HG02970 (cell line): ENCODE measurements around the gene IFT88.
"Not testable (repeated sequence)": the region's sequence is repeated elsewhere in the genome, so short reads cannot be mapped to it uniquely, and the experiment has no call there.

Experiments
- ATAC-seq: cut with Tn5 transposase; IDR thresholded peaks from one replicate; pipeline ENCODE4 v1.9.1; 2021; ENCODE audit warnings: mild to moderate bottlenecking, moderate library complexity, moderate number of reproducible peaks; ENCODE audit not compliant: unreplicated experiment, low FRiP score

IFT88 gene

GRCh38 chr13:20616059-20616797 is 49.3 kb downstream of the IFT88 start:
- ATAC-seq = no peak

DNA sequence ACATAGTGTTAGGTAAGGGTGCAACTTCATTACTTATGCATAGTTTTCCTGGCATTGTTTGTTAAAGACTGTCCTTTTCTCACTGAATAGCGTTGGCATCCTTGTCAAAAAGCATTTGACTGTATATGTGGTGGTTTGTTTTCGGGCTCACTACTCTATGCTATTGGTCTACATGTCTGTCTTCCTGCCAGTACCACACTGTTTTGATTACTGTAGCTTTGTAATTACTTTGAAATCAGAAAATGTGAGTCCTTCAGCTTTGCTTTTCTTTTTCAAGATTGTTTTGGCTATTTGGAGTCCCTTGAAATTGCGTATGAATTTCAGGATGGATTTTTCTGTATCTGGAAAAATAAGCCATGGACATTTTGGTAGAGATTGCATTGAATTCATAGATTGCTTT is 56.0 kb downstream of the IFT88 start:
- ATAC-seq = no peak

DNA sequence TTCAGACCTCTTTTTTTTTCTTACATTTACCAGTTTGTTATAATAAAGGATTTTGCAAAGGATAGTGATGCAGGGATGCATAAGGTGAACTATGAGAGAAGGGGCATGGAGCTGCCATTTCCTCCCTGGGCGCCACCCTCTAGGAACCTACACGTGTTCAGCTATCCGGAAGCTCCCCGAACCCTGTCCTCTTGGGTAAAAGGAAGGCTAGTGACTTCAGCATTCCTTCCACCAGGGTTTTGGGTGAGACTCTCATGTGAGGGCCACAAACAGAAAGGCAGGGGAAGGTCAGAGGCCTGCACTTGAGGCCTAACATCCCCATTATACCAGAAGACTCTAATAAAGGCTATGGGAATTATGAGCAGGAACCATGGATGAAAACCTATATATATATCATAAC is 57.3 kb downstream of the IFT88 start:
- ATAC-seq = no peak

- no peak for ATAC-seq
Observed at GRCh38 chr13:20633802-20634201, 66.8 kb downstream of the IFT88 start.

DNA sequence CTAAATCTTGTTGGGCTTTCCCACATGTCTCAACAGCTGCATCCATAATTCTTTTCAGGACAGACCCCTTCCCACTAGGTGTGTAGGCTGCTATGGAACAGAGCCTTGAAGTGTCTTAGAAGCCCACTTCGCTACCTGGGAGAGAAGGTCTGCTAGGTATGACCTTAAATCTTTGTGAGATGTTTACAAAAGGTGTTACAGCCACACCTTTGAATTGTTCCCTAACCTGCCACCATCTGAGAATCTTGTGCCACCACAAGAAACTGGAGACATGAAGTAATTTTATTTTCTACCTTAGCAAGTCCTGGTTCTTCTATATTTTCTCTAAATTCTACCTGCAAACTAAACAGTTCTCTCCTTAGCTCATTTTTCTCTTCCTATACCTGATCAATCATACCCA is 69.1 kb downstream of the IFT88 start:
- no peak for ATAC-seq

- no peak for ATAC-seq
Observed at GRCh38 chr13:20637811-20638210, 70.9 kb downstream of the IFT88 start.

DNA sequence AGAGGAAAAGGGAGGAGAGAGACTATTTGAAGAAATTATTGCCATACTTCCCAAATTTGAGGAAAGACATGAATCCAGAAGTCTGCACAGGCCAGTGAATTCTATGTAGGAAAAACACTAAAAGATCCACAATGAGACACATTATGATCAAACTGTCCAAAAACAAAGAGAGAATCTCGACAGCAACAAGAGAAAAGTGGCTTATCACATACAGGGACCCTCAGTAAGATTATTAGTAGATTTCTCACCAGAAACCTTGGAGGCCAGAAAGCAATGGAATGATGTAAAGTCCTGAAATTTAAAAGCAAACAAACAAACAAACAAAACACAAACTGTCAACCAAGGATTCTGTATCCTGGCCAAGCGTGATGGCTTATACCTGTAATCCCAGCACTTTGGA is 80.8 kb downstream of the IFT88 start:
- no peak for ATAC-seq

DNA sequence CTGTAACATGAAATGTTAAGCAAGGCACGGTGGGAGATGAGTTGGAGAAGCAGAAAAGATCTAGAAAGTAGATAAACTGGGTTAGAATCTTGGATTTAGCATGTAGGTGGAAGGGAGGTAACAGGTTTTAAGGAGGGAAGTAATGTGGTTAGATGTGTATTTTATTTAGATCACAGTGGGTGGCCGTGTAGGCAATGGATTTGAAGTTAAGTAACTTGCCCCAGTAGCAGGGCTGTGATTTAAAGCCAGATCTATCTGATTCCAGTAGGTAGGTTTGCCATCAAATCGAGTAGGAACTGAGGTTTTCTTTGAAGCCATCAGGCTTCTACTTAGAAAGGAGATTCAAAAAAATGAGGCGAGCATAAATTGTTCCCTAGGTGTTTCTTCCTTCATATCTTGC is 86.0 kb downstream of the IFT88 start:
- ATAC-seq = no peak

GRCh38 chr13:20654156-20654555 is 87.2 kb downstream of the IFT88 start:
- ATAC-seq = no peak

DNA sequence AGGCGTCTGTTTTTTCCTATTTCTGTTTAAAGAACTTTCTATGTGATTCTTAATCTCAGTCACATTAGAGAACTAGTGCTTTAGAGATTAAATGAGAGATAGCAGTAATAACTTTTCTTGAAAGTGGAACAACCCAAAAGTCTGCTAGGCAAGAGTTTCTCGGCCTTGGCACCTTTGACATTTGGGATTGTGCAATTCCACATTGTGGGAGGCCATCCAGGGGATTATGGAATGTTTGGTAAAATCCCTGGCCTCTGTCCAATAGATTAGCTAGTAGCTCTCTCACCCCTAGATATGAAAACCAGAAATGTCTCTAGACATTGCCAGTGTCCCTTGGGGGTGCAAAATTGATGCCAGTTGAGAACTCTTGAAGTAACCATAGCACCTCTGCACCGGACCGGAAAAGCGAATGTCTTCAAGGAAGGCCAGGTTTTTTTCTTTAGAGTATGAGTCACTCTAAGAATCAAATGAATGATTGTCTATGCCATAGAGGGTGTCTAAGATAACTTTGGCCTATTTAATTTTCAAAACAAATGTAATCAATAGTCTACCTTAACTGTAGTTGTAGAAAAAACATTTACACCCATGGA is 91.6 kb downstream of the IFT88 start:
- ATAC-seq = no peak

- ATAC-seq = no peak
Observed at GRCh38 chr13:20664351-20664750, 97.4 kb downstream of the IFT88 start.

GRCh38 chr13:20666948-20667347 is 100.0 kb downstream of the IFT88 start:
- no peak for ATAC-seq

DNA sequence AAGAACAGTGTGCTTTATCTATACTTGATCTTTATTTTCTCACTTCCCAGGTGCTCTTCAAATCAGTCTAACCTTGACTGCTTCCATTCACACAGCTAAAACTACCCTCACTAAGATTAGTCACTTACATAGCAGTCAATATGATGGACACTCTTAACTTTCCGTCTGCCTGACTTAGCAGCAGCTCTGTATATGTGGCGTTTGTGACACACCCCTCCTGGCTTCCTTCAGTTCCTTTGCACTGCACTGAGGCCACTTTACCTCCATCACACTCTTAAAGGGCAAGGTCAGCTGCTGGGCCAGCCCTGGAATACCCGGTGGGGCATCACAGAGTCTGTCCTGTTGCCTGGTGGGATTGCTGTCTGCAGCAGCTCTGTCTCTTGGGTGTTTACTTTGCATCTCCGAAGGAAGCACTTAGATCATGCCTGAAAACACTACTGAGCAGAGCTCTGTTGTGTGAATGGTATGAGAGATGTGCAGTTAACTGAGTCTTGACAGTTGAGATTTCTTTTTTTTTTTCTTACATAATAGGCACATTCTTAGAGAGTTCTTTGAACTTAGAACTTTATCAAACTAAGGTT is 101.0 kb downstream of the IFT88 start:
- ATAC-seq = no peak

GRCh38 chr13:20669162-20669561 is 102.2 kb downstream of the IFT88 start:
- no peak for ATAC-seq

GRCh38 chr13:20671789-20672188 is 104.8 kb downstream of the IFT88 start:
- no peak for ATAC-seq

DNA sequence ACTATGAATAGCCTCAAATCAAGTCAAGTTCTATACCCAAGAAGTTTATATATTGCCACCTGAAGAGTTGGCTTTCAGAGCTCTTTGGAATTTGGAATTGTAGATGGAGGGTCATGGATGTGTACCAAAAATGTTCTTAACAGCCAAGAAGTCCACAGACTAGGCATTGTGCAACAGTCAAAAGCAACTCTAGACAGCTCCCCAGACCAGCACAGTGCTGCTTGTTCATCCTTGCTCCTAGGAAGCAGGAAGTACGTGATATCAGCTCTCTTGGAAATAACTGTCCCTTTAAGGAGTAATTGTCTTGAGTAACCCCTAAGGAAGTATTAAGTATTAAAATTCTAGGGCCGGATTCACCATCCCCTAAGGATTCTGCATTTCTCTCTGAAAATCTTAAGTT is 105.8 kb downstream of the IFT88 start:
- ATAC-seq = no peak

GRCh38 chr13:20673715-20674114 is 106.8 kb downstream of the IFT88 start:
- ATAC-seq = no peak

- no peak for ATAC-seq
Observed at GRCh38 chr13:20676213-20676612, 109.3 kb downstream of the IFT88 start.

DNA sequence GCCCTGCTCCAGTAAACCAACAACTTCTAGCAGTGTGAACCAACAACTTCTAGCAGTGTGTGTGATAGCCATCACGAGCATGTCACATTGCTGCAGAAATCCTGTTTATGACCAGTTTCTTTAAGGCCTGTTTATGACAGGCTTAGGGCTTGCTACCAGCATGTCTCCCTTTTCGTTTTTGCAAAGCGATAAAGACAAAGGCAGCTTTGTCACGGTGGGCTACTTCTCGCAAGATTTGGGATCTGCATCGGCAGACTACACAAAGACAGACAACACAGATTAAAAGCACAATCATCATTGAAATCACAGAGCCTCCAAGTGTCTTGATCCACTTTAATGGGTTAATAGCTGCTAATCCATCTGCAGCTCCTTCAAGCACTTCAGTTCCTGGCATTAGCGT is 111.6 kb downstream of the IFT88 start:
- ATAC-seq = not testable (repeated sequence)

- no peak for ATAC-seq
Observed at GRCh38 chr13:20679879-20680278, 112.9 kb downstream of the IFT88 start.

GRCh38 chr13:20680416-20681080 is 113.6 kb downstream of the IFT88 start:
- no peak for ATAC-seq
